Ectodermal cell (in vitro differentiated cells): Measurements from ENCODE around the gene ADI1.

ENCODE experiments used
- H3K27ac ChIP-seq: 2 replicates; pipeline ENCODE4 v1.7.0; 2013; ENCODE audit warnings: mild to moderate bottlenecking, low read depth, low read length; ENCODE audit not compliant: insufficient read depth, poor library complexity, severe bottlenecking
- H3K27me3 ChIP-seq: 2 replicates; pipeline ENCODE4 v1.7.0; 2013; ENCODE audit warnings: mild to moderate bottlenecking, low read length; ENCODE audit not compliant: insufficient read depth, control insufficient read depth, poor library complexity, severe bottlenecking
- H3K36me3 ChIP-seq: one replicate; pipeline ENCODE4 v1.7.0; 2013; ENCODE audit warnings: low read length; ENCODE audit not compliant: control insufficient read depth, insufficient read depth
- H3K4me1 ChIP-seq: one replicate; pipeline ENCODE4 v1.7.0; 2013; ENCODE audit warnings: low read length; ENCODE audit not compliant: control insufficient read depth, insufficient read depth
- H3K4me3 ChIP-seq: 2 replicates; pipeline ENCODE4 v1.7.0; 2013; ENCODE audit warnings: low read depth, low read length, control low read depth; ENCODE audit not compliant: insufficient read depth
- H3K9me3 ChIP-seq: 2 replicates; pipeline ENCODE4 v1.7.0; 2013; ENCODE audit warnings: mild to moderate bottlenecking, low read length, moderate library complexity; ENCODE audit not compliant: control insufficient read depth
- WGBS, 2 experiments: methylation state at CpG; one replicate each; pipeline ENCODE4 v1.1.7; 2013; ENCODE audit warnings: missing lambda C conversion rate in 2 of 2; 5-methylcytosine and 5-hydroxymethylcytosine counted together

ADI1 gene

DNA sequence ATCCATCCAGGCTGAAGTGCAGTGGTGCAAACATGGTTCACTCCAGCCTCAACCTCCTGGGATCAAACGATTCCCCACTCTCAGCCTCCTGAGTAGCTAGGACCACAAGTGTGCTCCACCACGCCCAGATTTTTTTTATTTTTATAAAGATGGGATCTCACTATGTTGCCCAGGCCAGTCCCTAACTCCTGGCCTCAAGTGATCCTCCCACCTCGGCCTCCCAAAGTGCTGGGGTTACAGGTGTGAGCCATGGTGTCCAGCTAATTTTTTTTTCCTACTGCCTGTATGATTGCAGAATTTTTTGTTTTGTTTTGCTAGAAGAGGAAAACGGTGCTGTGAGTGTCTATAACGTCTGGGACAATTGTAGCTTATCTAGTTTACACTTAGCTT, 38.3 kb downstream of the ADI1 start:
- H3K27me3 ChIP-seq: no peaks in the 10 kb centered on the region
- peaks cover 6% of the 10 kb centered on the region for H3K36me3 ChIP-seq
- WGBS, 2 experiments: 83 to 90% methylated on average over 3 to 5 of the region's 5 CpGs
- peaks cover 9% of the 10 kb centered on the region for H3K4me1 ChIP-seq
- no peak overlapping the region for H3K27ac ChIP-seq
- no peak overlapping the region for H3K4me3 ChIP-seq
- H3K9me3 ChIP-seq: no peaks in the 10 kb centered on the region

DNA sequence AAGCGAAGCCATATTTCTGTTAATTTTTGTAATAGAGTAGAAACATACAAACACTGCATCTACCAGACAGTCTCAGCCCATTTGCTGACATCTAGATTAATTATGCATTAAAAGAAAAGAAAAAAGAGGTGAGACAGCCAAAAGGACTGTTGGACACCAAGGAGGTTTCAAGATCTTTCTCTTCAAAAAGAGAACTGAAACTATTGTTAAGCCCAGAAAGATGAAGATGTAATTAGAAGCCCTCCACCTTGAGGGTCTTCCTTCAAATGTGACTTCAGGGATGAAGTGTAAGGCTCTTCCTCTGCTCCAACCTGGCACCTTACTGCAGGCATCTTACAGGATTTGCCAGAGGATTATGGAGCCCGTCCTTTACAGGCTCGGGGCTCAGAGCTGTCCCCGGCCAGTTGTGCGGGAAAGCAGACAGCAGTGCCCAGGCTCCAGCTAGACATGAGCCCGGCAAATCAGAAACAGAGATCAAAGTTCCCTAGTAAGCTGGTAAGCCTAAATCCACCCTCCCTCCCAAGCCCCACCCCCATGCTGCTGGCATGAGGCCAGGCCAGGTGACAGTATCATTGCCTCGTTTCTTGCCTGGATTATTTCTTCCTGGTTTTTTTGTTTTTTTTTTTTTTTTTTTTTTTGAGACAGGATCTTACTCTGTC, 38.9 kb downstream of the ADI1 start:
- H3K27me3 ChIP-seq: no peaks in the 10 kb centered on the region
- H3K27ac ChIP-seq: no peak overlapping the region
- H3K9me3 ChIP-seq: no peaks in the 10 kb centered on the region
- 71 to 72% methylated on average over 6 of the region's 7 CpGs for WGBS, 2 experiments
- no peak overlapping the region for H3K4me3 ChIP-seq
- peaks cover 11% of the 10 kb centered on the region for H3K4me1 ChIP-seq
- peaks cover 6% of the 10 kb centered on the region for H3K36me3 ChIP-seq

DNA sequence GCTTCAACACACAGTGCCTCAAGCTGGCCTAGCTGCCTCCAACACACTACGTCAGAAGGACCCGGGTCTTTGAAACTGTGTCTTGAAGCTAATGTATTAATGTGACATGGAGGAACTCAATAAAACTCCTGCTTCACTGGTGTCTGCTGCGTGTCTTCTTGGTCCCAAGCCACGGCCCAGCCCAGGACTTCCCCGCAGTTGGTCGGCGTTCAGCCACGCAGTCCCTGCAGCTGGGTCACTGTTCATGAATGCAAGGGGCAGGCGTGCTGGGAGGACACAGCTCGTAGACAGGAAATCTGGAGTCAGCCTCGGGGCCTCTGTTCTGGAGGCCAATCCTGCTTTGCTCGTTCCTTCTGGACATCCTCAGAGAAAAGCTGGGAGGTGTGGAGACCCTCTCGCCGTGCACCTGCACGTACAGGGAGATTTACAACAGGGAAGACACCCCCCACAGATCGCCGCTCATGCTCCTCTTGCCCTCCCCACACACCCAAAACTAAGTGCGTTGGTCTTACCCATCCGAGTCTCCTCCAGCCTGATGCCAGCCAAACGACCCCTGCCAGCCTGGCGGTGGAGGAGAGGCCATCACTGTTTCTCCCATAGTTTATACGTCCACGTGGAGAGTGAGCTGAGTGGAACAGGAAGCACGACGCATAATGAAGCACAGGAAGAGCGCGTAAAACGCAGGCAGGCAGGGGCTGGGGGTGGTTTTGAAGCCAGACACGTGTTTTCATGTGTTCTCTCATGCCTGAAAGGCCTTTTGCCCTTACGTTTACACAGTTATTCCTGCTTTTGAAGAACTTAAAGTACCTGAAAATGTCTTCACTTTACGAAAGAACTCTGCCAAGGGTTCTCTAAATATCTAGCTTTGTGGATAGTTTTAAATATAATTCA, 39.7 kb downstream of the ADI1 start:
- H3K4me1 ChIP-seq: peaks cover 11% of the 10 kb centered on the region
- H3K27ac ChIP-seq: no peak overlapping the region
- no peaks in the 10 kb centered on the region for H3K9me3 ChIP-seq
- H3K4me3 ChIP-seq: no peak overlapping the region
- 95% methylated on average over 30 to 31 of the region's 31 CpGs for WGBS, 2 experiments
- no peaks in the 10 kb centered on the region for H3K27me3 ChIP-seq
- peaks cover 6% of the 10 kb centered on the region for H3K36me3 ChIP-seq

DNA sequence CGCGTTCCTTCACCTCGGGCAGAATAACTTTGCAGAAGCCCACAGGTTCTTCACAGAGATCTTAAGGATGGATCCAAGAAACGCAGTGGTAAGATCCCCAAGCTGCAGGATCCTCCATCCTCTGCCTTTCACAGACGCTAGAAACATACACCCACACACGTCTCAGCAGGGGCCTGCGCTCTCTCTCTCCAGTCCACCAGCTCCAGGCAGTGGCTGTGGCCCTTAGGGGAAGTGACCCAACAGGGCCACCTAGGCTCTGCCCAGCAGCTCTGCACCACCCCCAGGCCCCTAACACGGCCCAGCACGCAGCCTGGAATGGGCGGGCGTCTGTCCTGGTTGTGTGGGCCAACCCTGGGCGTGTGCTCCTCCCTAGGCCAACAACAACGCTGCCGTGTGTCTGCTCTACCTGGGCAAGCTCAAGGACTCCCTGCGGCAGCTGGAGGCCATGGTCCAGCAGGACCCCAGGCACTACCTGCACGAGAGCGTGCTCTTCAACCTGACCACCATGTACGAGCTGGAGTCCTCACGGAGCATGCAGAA, 40.4 kb downstream of the ADI1 start:
- peaks cover 11% of the 10 kb centered on the region for H3K4me1 ChIP-seq
- no peak overlapping the region for H3K4me3 ChIP-seq
- H3K27ac ChIP-seq: no peak overlapping the region
- H3K36me3 ChIP-seq: peaks cover 6% of the 10 kb centered on the region
- no peaks in the 10 kb centered on the region for H3K9me3 ChIP-seq
- H3K27me3 ChIP-seq: no peaks in the 10 kb centered on the region
- WGBS, 2 experiments: 92% methylated on average over 19 of the region's 19 CpGs

DNA sequence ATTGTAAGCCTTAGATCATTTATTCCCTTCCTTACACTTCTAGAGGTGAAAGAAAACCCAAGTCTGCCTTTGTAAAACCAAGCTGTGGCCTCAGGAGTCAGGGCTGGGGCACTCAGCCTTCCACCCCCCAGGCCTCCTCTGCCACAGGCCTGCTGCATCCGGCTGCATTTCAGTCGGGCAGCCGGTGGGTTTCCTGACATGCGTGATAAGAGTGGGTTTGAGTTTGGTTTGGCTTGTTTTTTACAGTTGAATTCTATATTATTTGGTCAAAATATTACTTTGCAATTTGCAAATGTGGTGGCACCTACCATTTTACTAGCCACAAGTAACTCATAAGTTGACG, 42.4 kb downstream of the ADI1 start:
- Histone ChIP-seq H3K36me3 (peaks cover 12% of the 10 kb centered on the region), H3K4me1 (peaks cover 11% of the 10 kb centered on the region), H3K27ac (peak overlapping the region; percentile 8), H3K9me3 (no peaks in the 10 kb centered on the region), H3K27me3 (no peaks in the 10 kb centered on the region), H3K4me3 (no peak overlapping the region)
- WGBS, 2 experiments: 86 to 94% methylated on average over 4 of the region's 5 CpGs

DNA sequence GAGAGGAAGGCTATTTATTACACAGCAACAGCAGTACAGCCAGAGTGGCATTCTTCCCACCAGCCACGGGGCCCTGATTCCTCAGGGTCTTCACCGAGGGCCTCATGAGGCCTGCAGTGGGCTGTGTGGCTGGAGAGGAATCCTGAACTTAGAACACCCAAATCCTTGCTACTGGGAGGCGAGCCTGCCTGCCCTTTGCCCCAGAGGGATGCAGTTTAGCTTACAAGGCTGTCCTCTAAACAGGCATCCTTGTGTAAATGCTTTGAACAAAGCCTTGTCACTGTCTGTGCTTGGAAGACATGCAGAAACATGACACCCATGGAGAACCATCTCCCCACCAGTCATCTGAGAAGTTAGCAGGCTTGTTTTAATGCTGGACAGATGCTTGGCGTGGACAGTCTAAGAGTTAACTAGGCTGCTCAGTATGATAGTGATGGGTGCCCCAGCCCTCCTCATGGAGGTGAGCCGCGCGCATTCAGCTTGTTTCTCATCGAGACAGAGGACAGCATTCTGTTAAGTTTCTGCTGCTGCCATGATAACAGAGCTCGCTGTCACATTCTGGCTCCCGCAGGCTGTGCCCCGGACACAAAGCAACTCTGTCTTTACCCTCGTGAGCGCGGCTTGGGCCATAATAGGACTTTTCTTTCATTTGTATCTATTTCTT, 42.9 kb downstream of the ADI1 start:
- Histone ChIP-seq H3K4me3 (no peak overlapping the region), H3K27ac (peak overlapping the region; percentile 8), H3K4me1 (peaks cover 11% of the 10 kb centered on the region), H3K27me3 (no peaks in the 10 kb centered on the region), H3K36me3 (peaks cover 12% of the 10 kb centered on the region), H3K9me3 (no peaks in the 10 kb centered on the region)
- WGBS, 2 experiments: 81 to 83% methylated on average over 14 of the region's 14 CpGs

DNA sequence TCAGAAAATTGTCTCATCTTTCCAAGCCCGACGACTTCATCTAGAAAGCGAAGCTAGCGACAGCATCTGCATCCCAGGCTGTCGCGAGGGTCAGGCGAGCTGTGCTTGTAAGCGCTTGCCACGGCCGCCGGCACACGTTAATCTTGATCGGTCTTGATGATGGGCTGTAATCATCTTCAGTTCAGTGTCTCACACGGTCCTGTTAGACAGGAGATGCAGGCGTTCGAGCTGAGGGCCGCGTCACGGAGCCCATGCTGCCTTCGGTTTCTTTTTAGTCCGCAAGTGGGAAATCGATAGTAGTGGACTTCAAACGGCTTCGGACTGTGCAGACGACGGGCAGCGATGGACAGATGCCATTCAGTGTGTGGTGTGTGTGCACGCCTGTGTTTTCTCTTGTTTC, 43.6 kb downstream of the ADI1 start:
- 96 to 97% methylated on average over 28 of the region's 28 CpGs for WGBS, 2 experiments
- Histone ChIP-seq H3K4me3 (no peak overlapping the region), H3K4me1 (peaks cover 11% of the 10 kb centered on the region), H3K27ac (peak overlapping the region; percentile 8), H3K36me3 (peaks cover 12% of the 10 kb centered on the region), H3K9me3 (no peaks in the 10 kb centered on the region), H3K27me3 (no peaks in the 10 kb centered on the region)

DNA sequence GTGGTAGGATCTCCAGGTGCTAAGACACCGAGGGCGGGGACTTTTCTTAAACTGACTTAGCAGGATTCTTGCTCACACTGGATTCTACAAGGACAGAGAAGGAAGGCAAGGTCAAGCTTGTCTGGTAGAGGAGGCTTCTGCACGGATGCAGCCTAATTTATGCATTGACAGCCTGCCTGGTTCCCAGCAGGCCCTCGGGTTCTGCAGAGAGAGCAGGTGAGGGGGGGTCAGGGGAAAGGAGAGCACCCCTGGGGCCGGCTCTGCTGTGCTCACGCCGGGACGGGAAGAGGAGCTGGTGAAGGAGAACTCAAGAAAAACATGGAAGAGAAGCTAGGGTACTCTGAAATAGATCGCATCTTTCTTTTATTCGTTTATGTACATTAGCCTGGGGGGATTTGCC, 46.4 kb downstream of the ADI1 start:
- 65% methylated on average over 10 of the region's 10 CpGs for WGBS, 2 experiments
- no peak overlapping the region for H3K27ac ChIP-seq
- no peaks in the 10 kb centered on the region for H3K9me3 ChIP-seq

DNA sequence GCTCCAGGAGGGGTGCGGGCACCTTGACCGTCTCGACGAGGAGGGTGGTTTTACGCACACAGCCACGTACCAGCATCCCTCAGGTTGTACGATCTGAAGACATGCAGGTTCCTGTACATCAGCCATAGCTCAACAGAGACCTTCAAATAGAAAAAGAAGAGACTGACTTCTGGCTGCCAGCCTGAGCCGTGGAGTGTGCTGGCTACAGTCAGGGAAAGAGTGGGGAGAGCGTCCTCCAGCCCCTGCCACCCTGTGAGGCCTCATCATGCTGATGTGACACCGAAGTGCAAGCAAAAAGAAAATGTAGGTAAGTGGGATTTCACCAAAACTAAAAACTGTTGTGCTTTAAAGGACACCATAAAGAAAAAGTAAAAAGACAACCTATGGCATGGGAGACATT, 47.0 kb downstream of the ADI1 start:
- no peak overlapping the region for H3K4me3 ChIP-seq
- H3K27me3 ChIP-seq: no peaks in the 10 kb centered on the region
- 92% methylated on average over 10 of the region's 10 CpGs for WGBS, 2 experiments
- H3K27ac ChIP-seq: no peak overlapping the region
- H3K4me1 ChIP-seq: peaks cover 11% of the 10 kb centered on the region
- H3K36me3 ChIP-seq: peaks cover 6% of the 10 kb centered on the region
- H3K9me3 ChIP-seq: no peaks in the 10 kb centered on the region

More for the DNA sequence above, 46.4 kb downstream of the ADI1 start:
- Histone ChIP-seq H3K27me3 (no peaks in the 10 kb centered on the region), H3K36me3 (peaks cover 6% of the 10 kb centered on the region), H3K4me3 (no peak overlapping the region), H3K4me1 (peaks cover 11% of the 10 kb centered on the region)
